NCI-H146 (cell line): ENCODE measurements around the gene ATG16L1.

Experiments
- DNase-seq: peaks from one replicate; lab custom pipeline; 2025; lab: John Stamatoyannopoulos, UW

Gene ATG16L1

DNA sequence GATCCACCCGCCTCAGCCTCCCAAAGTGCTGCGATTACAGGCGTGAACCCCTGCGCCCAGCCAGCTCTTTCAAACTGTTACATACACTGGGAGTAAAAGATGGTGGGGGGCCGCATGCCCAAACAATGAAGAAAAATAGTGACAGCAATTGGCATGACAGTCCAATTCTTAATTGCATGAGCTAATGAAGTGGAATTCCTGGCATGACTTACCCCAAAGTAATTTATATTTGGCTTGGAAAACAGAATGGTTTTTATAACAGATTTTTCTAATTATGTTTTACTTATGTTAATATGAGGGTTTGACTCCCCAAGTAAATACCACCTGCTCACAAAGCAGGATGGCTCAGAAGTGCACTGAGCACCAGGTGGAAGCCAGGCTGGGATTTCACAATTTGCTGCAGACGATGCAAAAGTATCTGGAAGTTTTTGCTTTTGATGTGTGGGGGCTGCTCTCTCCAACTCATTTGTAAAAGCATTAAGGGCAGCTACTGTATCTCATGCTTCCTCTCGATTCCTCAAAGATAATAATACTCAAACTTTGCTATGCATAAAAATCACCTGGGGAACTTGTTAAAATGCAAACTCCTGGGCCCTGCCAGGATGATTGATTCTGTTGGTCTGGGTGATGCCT is 24.0 kb upstream of the ATG16L1 start:
- DNase-seq, result no peak

DNA sequence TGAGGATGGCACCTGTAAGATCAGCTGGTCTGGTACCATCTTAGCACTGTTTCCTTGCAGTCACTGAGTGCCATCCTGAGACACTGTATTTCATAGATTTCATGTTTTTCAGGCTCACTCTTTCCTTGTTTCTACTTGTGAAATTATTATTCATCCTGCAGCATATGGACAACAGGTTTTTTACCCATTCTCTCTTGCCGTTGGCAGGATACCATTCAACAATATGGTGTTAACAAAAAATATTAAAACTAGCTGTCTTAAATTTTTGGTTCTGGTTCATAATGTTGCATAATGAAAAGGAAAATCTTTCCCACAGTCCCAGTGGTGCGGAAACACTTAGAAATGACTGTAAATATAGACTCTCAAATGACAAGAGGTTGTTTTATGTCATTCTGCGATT is 23.1 kb upstream of the ATG16L1 start:
- DNase-seq, result no peak

DNA sequence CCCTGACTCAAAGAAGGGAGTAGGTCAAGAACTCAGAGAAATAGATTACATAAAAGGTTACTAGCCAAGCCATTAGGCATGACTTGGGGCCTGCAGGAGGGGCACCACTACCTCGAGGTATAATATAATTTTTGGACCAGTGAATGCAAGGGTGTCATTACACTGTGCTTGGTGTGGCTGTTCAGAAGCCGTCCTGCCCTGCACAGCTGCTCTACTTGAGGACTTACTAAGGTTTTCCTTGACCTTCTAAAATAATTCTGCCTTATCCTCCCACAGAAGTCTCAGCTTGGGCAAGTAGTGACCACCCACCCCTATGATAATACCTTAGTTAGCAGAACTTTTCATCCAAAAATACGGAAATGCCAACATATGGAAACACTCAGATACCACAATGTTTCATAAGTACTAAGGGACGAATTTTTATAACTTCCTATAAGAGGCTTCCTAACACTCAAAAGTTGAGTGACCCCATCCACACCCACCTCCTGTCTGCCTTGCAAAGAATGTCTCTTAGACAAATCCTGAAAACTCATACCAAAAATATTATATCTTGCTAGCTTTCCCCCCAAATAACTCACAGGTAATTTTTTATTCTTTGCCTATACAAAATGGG is 17.7 kb upstream of the ATG16L1 start:
- no peak for DNase-seq

DNA sequence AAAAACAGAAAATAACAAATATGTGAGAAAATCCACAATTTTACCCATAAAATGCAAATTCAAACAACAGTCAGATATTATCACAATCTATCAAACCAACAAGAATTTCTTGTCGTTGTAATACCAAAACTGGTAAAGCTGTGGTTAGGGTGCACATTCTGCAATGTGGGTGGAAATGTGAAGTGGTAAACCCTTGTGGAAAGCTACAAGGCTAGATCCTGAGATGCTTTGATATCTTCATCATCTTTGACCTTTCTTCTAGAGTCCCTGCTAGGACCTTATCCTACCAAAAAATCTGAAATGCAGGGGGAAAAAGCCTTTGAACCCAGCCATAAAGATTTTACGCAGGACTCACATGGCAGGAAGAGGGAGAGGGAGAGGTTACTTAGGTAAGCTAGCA is 17.2 kb upstream of the ATG16L1 start:
- no peak for DNase-seq

DNA sequence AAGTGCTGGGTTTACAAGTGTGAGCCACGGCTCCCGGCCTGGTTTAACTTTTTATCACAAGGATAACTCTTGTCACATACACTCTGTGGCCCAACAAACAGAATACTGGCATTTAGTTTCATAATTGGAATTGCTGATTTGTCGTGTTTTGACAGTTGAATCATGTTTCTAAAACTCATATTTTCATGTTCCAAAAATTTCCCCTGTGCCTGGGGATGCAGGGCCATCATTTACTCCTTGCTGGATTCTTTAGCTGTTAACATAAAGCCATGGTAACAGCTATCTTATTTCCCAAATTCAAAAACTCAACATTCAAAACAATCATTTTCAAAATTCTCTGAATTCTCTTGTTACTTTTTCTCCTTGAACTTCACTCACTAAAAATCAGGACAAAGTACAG is 16.5 kb upstream of the ATG16L1 start:
- DNase-seq, result no peak

DNA sequence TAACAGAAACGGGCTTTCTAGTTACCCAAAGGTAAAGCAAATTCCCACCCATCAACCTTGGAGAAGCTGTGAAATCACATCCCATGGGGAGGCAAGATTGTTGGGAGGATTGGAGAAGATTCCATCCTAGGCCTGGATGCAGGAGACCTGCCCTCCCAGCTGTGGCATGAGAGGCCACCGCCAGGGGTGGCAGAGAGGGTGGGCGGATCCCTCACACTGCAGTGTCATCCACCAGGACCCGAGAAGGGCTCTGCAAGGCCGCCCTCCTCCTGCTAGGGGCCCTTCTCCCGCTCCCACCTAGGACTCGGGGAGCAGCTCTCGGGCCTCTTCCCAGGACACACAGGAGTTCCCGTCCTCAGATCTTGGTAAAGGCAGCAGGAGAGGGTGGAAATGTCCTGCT is 15.5 kb upstream of the ATG16L1 start:
- DNase-seq, result no peak

DNA sequence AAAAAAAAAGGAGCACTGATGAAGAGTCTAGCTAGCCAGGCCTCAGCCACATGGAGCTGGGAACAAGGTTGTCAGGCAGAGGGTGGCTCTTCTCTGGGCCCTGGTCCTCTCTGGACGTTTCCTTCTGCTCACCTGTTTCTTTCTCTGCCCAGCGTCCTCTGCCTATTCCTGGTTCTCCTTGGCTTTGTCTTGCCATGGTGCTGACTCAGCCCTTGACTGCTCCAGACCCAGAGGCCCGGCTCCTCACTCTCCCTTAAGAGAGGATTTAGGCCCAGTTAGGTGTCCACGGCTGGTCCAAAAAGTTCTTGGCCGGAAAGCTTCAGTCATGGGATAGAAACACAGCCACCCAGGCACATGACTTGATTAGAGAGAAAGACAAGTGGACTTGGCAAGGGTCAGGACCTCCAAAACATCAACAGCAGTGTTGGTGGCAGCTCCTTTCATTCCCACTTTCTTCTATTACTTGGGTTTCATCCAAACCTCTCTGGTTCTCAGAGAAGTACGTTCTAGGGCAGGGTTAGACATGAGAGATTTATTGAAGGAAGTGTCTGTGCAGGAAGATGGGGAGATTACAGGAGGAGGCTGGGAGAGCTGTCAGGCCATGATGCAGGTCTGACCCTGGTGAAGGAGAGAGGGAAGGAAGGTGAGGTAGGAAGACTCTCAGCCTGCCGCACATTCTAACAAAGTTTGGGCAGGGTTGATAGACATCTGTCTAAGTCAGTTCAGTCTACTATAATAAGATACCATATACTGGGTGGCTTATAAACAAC is 14.5 kb upstream of the ATG16L1 start:
- DNase-seq, result no peak

DNA sequence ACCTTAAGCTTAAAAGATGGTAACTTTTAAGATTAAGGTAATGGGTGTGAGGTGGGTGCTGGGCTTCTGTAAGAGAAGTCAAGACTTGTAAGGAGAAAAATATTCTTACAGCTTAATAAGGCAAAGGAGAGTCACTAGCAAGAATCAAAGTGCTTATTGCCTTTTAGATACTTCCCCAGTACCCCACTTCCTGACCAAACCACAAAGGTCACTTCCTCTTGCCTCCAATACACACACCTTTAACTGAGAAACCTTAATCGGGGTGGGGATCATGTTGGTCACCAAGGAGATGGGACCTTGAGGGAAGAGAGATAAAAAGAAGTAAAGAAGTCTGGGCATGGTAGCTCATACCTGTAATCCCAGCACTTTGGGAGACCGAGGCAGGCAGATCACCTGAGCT is 10.6 kb upstream of the ATG16L1 start:
- DNase-seq, result no peak

DNA sequence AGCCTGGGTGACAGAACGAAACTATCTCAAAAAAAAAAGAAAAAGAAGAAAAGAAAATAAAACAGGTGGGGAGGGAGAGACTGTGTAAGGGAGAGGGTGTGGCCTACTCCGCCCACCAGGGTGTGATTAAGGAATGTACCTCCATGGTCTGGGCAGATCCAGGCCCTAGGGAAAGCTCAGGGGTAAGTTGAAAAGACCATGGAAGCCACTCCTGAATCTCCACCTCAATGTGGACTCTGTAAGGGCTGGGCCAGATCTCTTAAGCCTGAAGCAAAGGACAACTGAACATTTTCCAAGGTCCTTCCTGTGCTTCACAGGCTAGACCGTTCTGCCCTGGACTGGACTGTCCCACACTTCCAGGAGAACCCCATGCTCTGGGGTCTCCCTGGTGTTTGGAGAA is 9.7 kb upstream of the ATG16L1 start:
- DNase-seq, result no peak

DNA sequence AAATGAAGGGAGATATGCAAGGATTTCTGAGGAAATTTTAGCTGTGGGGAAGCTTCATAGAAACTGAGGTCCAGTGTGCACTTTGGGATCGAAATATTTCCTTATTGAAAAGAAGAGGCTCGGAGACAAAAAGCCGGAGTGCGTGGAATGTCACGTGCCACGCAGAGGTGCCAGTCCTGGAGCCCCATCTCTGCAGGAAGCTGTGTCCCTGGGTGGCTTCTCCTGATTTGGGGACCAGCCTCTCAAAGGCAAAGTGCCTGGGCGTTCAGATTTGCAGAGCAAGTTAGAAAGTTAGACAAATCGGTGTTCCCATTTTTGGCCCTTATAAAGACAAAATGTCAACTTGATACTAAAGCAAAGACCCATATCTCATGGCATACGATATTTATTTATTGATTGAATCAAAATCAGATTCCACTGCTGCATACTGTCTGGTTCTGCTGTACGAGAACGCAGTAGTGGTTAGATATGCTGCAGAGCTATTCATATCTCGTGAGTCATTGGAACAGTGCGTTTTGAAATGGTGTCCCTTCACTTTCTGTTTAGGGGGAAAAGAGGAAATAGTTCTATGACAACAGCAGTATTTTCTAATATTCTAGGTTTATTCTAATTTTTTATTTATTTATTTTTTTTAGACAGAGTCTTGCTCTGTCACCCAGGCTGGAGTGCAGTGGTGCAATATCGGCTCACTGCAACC is 9.1 kb upstream of the ATG16L1 start:
- DNase-seq, result no peak

DNA sequence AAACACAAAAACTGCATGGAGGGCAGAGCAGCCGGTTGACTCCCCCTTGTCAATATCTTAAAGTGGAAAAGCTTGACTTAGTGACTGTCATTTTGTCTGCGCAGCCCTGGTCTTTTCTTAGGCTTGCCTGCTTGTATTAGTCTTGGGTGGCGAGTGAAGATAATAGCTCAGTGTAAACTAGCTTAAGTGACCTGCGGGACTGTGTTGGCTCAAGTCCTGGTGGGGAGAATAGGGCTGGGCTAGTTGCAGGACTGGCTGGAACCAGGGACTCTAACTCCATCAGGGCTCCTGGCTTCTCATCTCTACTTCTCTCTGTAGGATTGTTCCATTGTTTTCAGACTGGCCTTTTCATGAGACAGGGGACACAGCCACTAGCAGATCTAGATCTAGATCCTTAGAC is 8.1 kb upstream of the ATG16L1 start:
- no peak for DNase-seq

DNA sequence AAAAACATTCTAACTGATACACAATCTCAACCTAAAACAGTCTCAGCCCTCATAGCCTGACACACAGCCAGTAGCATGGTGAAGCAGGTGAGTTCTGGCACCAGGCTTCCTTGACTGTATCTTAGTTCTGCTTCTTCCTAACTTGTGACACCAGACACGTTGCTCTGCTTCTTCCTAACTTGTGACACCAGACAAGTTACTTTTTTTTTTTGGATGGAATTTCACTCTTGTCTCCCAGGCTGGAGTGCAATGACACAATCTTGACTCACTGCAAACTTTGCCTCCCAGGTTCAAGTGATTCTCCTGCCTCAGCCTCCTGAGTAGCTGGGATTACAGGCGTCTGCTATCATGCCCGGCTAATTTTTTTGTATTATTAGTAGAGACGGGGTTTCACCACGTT is 6.7 kb upstream of the ATG16L1 start:
- no peak for DNase-seq

DNA sequence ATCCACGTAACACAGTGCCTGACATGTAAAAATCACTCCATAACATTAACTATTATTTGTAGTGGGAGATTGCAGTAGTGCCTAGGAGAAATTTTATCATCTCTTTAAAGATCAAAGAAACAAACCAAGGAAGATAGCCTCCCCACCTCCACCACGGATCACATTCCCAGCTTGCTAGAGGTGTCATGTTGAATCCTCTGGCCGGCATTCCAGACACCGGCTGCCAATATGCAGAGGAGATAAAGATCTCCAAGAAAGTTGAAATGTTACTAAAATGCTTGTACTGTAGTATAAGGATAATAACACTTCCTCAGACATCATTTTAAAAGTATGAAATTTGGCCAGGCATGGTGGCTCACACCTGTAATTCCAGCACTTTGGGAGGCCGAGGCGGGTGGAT is 6.1 kb upstream of the ATG16L1 start:
- no peak for DNase-seq

DNA sequence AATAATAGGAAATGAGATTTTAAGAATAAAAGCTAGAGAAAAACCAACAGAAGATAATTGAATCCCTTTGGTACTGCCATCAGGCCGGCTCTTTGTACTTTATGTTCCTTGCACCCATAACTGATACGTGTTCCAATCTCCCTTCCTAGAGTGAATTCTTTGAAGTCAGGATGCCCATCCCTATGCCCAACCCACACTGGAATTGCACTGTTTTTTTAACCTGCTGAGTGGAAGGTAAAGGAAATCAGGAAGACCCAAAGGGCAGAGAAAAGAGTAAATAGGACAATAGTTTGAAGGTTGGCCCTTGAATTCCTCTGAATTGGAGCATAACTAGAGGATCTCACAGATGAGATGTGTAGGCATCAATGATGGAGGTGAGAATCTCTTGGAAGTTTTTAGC is 4.4 kb upstream of the ATG16L1 start:
- DNase-seq, result no peak

DNA sequence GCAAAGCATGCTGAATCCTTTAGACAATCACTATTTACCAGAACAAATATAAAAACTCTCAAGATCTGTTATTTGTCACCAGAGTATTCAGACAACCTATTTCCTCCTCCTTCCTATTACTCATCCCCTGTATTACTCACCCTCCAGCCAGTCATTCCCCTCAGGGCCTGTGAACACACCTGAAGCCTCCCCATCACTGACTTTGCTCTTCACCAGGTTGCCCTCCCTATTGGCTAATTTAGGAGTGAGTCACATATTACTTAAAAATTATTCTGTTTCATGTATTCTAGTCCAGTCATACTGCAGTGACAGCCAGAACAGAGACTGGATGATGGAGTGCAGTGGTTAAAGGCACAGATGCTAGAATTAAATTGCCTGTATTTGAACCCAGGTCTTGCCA is 3.7 kb upstream of the ATG16L1 start:
- no peak for DNase-seq

DNA sequence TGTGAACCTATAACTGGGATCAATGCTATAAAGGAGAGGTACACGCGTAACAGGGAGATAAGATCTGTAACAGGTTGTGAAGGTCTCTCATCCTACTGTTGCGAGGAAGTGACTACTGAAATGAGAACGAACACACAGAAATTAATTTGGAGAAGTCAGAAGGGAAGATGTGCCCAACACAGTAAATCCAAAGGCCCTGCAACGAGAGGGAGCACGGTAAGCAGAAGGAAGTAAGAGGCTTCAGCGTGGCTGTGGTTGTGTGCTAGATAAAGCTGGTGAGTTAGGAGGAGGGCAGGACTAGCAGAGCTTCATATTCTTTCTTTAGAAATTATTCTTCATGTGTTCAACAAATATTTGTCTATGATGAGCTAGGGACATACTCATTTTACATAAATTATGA is 2.5 kb upstream of the ATG16L1 start:
- DNase-seq, result no peak

DNA sequence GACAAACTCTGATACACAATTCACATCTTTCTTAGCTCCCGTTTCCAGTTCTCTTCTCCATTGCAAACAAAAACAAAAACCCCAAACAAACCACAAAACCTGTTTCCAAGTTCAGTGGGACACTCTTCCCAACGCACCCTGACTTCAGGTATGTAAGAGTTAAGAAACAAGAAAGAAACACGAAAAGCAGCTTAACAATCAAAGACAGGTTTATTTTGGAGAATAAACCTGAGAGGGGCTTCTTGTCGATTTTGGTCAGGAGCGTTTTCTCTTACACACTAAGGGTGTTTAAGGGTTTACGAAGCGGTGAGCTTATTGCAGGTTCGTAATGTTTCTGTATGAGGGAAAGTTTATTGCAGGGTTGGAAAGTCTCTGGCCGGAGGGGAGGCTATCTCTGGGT is 905 bp upstream of the ATG16L1 start:
- no peak for DNase-seq

DNA sequence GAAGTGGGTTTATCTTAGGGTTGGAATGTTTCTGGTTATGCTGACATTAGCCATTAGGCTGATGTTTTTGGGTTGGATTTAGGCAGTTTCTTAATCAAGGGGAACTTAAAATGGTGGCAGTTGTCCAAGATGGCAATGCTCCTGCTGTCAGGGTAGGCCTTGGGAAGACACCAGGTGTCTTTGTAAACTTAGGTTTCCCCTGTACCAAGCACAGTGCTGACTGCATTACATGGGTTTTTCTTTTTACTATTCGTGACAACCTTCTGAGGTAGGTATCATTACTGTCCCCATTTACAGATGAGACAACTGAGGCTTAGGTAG is 528 bp upstream of the ATG16L1 start:
- no peak for DNase-seq

DNA sequence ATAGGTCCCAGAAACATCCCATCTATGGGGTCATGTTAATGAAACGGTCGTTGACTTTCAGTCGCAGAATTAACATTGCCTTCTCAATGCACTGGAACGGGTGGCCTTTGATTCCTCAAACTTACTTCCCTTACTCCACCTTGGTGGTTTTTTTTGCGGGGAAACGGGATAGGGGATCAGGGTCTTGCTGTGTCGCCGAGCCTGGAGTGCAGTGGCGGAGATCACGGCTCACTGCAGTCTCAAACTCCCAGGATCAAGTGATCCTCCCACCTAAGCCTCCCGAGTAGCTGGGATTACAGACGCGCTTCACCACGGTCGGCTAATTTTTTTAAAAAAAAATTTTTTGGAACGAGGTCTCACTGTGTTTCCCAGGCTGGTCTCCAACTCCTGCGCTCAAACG is 754 bp downstream of the ATG16L1 start:
- no peak for DNase-seq

DNA sequence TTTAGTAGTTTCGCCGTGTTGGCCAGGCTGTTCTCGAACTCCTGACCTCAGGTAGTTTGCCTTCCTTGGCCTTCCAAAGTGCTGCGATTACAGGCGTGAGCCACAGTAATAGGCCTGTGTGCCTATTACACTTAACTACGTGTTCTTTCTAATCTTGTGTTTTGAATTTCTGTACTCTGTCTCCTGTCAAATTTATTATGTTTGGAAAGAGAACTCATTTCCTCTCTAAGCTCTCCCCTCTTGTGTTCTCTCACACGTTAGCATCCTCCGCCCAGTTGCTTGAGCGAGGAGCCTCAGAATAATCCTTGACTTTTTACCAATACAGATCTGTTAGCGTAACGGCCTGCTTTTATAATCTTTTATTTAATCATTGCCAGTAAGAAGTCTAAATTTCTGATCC is 3.7 kb downstream of the ATG16L1 start:
- DNase-seq, result no peak

DNA sequence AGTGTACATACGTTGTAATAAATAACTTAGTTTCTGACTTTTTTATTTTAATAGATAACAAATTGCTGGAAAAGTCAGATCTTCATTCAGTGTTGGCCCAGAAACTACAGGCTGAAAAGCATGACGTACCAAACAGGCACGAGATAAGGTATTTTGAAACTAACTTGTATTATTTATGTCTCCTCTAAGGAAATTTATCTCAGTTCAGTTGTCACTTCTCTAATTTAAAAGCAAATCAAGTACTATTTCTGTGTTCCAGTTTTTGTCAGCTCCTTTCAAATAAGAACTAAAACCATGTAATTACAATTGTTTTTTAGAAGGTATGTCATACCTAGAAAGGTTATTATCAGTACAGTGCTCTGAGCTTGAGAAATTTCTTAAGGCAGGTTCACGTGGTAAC is 4.6 kb downstream of the ATG16L1 start:
- DNase-seq, result no peak

DNA sequence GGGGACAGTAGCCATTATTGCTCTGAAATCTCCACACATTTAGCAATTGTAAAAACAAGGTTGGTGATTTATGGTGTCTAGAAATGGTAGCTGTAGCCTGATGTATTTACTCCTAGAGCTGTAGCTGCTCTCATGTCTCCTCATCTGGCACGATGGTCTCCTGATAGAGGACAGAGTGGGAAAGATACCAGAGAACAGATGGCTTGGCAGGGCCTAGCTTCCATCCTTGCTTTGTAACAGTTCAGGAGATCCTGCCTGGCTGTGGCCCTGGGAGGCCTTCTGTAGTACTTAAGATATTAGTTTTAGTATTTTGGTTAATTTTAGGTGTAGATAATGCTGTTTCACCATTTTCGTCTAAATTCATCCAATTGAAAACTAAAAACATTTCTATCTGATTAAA is 6.7 kb downstream of the ATG16L1 start:
- no peak for DNase-seq

DNA sequence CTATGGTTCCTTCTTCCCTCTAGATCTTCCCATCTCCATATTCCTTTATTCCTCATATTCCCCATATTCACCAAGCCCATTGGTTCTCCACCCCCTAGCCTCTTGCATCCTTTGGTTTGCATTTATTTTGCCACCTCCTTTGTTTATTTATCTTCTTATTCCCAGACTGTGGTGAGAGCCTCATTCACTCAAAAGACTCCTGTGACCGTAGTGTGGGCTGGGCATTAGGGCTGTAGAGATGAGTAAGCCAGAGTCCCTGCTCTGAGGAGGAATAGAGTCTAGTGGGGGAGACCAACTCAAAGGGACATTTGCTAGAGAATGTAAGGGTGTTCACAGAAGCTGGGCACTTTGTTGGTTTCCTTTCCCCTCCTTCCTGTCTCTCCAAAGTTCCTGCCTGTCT is 8.3 kb downstream of the ATG16L1 start:
- no peak for DNase-seq
